Heart left ventricle (tissue), 13 donors: ENCODE measurements around the gene PADI2.

Source experiments
- POLR2A ChIP-seq, 2 donors: fragments of 450-650 bp; IDR thresholded peaks; one replicate each; pipeline ENCODE4 v1.6.1; 2017; ENCODE audit warnings: antibody characterized with exemption in 2 of 2, mild to moderate bottlenecking in 2 of 2, moderate library complexity in 2 of 2
- TF ChIP-seq, protein P1 (sequence below), 12 donors: fragments of 200-600 bp; sonication (generic) in 4 of 12; IDR thresholded peaks; one replicate each; pipeline versions ENCODE4 v1.5.0 to v1.8.0; 2018 to 2022; ENCODE audit warnings: antibody characterized with exemption in 12 of 12, mild to moderate bottlenecking in 5 of 12
- donor health status: ischemic (EF 13 %, LVEDD 7.1; RV severe dilation, severe dysfunction).
- donor health status: DM: no; HTN: yes; CAD: no.
- donor health status: DM: no; HTN: no; CAD: no.
- donor health status: ischemic (EF 25% LVEDD 6.9; RV normal size, moderate dysfunction).
- donor health status: ischemic (EF 25% LVEDD 5.7; RV mildly dilated, moderate dysfunction).
- donor health status: ischemic (EF 35%, LVEDD 5.7; RV mildly dilated, moderate dysfunction).
- donor health status: nonischemic (EF 11% LVEDD 7.7; RV severe dilation, severe dysfunction).
- donor health status: DM: yes; HTN: yes; CAD: no.
- donor health status: PGD.
- donor health status: ischemic (EF 29% LVEDD 5.4; RV normal size, mild dysfunction).
- donor health status: nonischemic (EF 23%, LVEDD 6.1; RV moderate dilation, normal function).

DNA sequence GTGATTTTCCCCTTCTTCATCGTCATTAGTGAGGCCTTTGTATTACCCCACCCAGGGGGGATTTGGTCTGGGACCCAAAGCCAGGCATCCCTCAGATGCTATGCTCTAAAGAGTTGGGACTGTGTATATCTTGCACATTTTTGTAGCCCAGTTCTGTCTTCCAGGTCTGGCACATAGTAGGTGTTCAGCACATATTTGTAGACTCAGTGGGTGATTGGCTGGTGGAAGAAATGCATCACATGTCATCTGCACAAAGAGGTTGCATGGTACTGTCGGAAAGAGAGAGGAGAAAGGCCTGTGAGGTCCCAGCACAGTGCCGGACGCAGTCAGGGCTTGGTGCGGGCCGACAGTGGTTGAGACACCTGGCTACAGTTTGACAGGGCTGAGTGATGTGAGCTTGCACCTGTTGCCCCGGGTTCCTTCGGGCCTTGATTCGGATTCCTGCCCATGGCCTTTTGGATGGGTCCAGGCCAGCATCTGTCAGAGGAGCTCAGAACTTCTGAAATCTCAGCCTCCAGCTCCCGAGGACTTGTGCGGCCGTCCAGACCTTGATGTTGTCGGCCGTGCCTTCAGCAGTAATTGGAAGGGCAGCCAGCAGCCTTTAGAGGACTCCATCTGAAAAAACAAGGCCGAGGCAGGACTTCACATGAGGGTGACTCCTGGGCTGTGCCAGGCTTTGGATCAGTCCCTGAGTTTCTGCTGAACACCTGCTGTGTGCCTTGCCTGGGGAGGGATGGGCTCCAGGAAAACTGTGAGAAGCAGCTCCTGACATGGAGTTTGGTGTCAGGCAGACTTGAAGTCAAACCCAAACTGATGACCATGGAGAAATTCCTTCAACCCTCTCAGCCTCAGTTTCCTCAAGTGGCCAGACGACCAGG, 44.8 kb upstream of the PADI2 start:
- TF ChIP-seq, protein P1, sequence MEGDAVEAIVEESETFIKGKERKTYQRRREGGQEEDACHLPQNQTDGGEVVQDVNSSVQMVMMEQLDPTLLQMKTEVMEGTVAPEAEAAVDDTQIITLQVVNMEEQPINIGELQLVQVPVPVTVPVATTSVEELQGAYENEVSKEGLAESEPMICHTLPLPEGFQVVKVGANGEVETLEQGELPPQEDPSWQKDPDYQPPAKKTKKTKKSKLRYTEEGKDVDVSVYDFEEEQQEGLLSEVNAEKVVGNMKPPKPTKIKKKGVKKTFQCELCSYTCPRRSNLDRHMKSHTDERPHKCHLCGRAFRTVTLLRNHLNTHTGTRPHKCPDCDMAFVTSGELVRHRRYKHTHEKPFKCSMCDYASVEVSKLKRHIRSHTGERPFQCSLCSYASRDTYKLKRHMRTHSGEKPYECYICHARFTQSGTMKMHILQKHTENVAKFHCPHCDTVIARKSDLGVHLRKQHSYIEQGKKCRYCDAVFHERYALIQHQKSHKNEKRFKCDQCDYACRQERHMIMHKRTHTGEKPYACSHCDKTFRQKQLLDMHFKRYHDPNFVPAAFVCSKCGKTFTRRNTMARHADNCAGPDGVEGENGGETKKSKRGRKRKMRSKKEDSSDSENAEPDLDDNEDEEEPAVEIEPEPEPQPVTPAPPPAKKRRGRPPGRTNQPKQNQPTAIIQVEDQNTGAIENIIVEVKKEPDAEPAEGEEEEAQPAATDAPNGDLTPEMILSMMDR (IDR thresholded peaks at IDR 0.05), result no peak
- no peak for TF ChIP-seq POLR2A (IDR thresholded peaks at IDR 0.05)
